H9 (cell line): ENCODE measurements around the gene LRP1B. TPM values are rescaled to one million over a fixed set of nuclear protein-coding genes. Genes with fewer than 3 reads are reported as not detected.

Experiments
- DNase-seq: peaks from one replicate; pipeline ENCODE4 v3.0.0-alpha.2; 2017
- H2AFZ ChIP-seq: one replicate; pipeline ENCODE4 v1.6.1; 2013; ENCODE audit warnings: mild to moderate bottlenecking, low read length, control low read depth, moderate library complexity
- H2AK5ac ChIP-seq: 2 replicates; pipeline ENCODE4 v1.6.1; 2013; ENCODE audit warnings: low read length, control low read depth, mixed read lengths; ENCODE audit not compliant: insufficient read length
- H2BK120ac ChIP-seq: one replicate; pipeline ENCODE4 v1.6.1; 2013; ENCODE audit warnings: low read depth, mild to moderate bottlenecking, low read length, control low read depth, inconsistent platforms; ENCODE audit not compliant: poor library complexity, severe bottlenecking
- H2BK12ac ChIP-seq: 2 replicates; pipeline ENCODE4 v1.6.1; 2013; ENCODE audit warnings: low read length, control low read depth, mixed read lengths, low read depth; ENCODE audit not compliant: insufficient read length
- H2BK15ac ChIP-seq: 2 replicates; pipeline ENCODE4 v1.6.1; 2013; ENCODE audit warnings: low read depth, low read length, control low read depth
- H2BK20ac ChIP-seq: one replicate; pipeline ENCODE4 v1.6.1; 2013; ENCODE audit warnings: low read depth, mild to moderate bottlenecking, low read length, control low read depth, inconsistent platforms; ENCODE audit not compliant: poor library complexity, severe bottlenecking
- H2BK5ac ChIP-seq: 2 replicates; pipeline ENCODE4 v1.6.1; 2013; ENCODE audit warnings: low read length, control low read depth, mixed read lengths; ENCODE audit not compliant: insufficient read length
- H3K14ac ChIP-seq: 2 replicates; pipeline ENCODE4 v1.6.1; 2013; ENCODE audit warnings: low read length, control low read depth; ENCODE audit not compliant: insufficient read depth
- H3K18ac ChIP-seq: 2 replicates; pipeline ENCODE4 v1.6.1; 2013; ENCODE audit warnings: low read depth, mild to moderate bottlenecking, mixed read lengths, low read length, control low read depth; ENCODE audit not compliant: insufficient read length
- H3K23ac ChIP-seq: 2 replicates; pipeline ENCODE4 v1.6.1; 2013; ENCODE audit warnings: low read length, control low read depth, mixed read lengths, low read depth; ENCODE audit not compliant: insufficient read length
- H3K23me2 ChIP-seq: 2 replicates; pipeline ENCODE4 v1.6.1; 2013; ENCODE audit warnings: low read depth, mild to moderate bottlenecking, mixed read lengths, low read length, control low read depth; ENCODE audit not compliant: insufficient read length, poor library complexity, severe bottlenecking
- H3K27ac ChIP-seq: 2 replicates; pipeline ENCODE4 v1.5.1; 2013; ENCODE audit warnings: low read length, control low read depth, mixed read lengths, low read depth; ENCODE audit not compliant: insufficient read length
- H3K27me3 ChIP-seq: 2 replicates; pipeline ENCODE4 v1.6.1; 2013; ENCODE audit warnings: low read length, control low read depth, inconsistent platforms; ENCODE audit not compliant: insufficient read depth
- H3K4ac ChIP-seq: 2 replicates; pipeline ENCODE4 v1.6.1; 2013; ENCODE audit warnings: low read depth, mild to moderate bottlenecking, control low read depth, inconsistent platforms, low read length, moderate library complexity
- H3K4me1 ChIP-seq: 2 replicates; pipeline ENCODE4 v1.6.1; 2013; ENCODE audit warnings: low read length, control low read depth, inconsistent platforms; ENCODE audit not compliant: insufficient read depth
- H3K4me2 ChIP-seq: 2 replicates; pipeline ENCODE4 v1.6.1; 2013; ENCODE audit warnings: low read length, control low read depth, mixed read lengths; ENCODE audit not compliant: insufficient read length, insufficient read depth
- H3K56ac ChIP-seq: 2 replicates; pipeline ENCODE4 v1.6.1; 2013; ENCODE audit warnings: low read depth, mild to moderate bottlenecking, mixed read lengths, low read length, control low read depth; ENCODE audit not compliant: insufficient read length
- H3K79me1 ChIP-seq: 2 replicates; pipeline ENCODE4 v1.6.1; 2013; ENCODE audit warnings: low read depth, mild to moderate bottlenecking, moderate library complexity, low read length, control low read depth, inconsistent platforms; ENCODE audit not compliant: insufficient read depth, poor library complexity, severe bottlenecking
- H3K79me2 ChIP-seq: 2 replicates; pipeline ENCODE4 v1.6.1; 2013; ENCODE audit warnings: low read length, control low read depth, inconsistent platforms; ENCODE audit not compliant: insufficient read depth
- H3K9ac ChIP-seq: 2 replicates; pipeline ENCODE4 v1.6.1; 2013; ENCODE audit warnings: low read length, control low read depth, mixed read lengths; ENCODE audit not compliant: insufficient read length; ENCODE audit errors: extremely low read depth
- H3K9me3 ChIP-seq: one replicate; pipeline ENCODE4 v1.6.1; 2013; ENCODE audit warnings: low read depth, low read length, inconsistent platforms; ENCODE audit not compliant: control insufficient read depth
- H3T11ph ChIP-seq: one replicate; pipeline ENCODE4 v1.6.1; 2013; ENCODE audit warnings: mild to moderate bottlenecking, low read length, control low read depth, inconsistent platforms
- H4K20me1 ChIP-seq: one replicate; pipeline ENCODE4 v1.6.1; 2013; ENCODE audit not compliant: control insufficient read depth, insufficient read length, insufficient read depth
- H4K5ac ChIP-seq: 2 replicates; pipeline ENCODE4 v1.6.1; 2013; ENCODE audit warnings: low read depth, mild to moderate bottlenecking, mixed read lengths, low read length, control low read depth; ENCODE audit not compliant: insufficient read length
- H4K8ac ChIP-seq: replicated peaks from 2 replicates; pipeline ENCODE4 v1.6.1; 2013; ENCODE audit warnings: low read length, control low read depth, mixed read lengths, low read depth; ENCODE audit not compliant: insufficient read length
- H4K91ac ChIP-seq: 2 replicates; pipeline ENCODE4 v1.6.1; 2013; ENCODE audit warnings: low read depth, mild to moderate bottlenecking, moderate library complexity, mixed read lengths, low read length, control low read depth; ENCODE audit not compliant: insufficient read length
- H3K27ac Mint-ChIP-seq, 3 experiments: 2 replicates in 2 of 3; 3 replicates in 1 of 3; pipeline ENCODE4 v1.8.0; 2020 to 2021; ENCODE audit warnings: mixed read lengths in 3 of 3, mild to moderate bottlenecking in 1 of 3, moderate library complexity in 1 of 3
- H3K27me3 Mint-ChIP-seq: 2 replicates; pipeline ENCODE4 v1.8.0; 2021; ENCODE audit warnings: low read depth, mild to moderate bottlenecking, moderate library complexity, mixed read lengths
- H3K36me3 Mint-ChIP-seq, 3 experiments: 2 replicates in 2 of 3; 3 replicates in 1 of 3; pipeline ENCODE4 v1.8.0; 2020 to 2021; ENCODE audit warnings: low read depth in 3 of 3, mixed read lengths in 3 of 3; ENCODE audit not compliant: insufficient read depth in 1 of 3
- H3K4me1 Mint-ChIP-seq, 2 experiments: 2 replicates each; pipeline ENCODE4 v1.8.0; 2020; ENCODE audit warnings: mixed read lengths in 2 of 2
- H3K4me3 Mint-ChIP-seq, 2 experiments: 2 replicates in 1 of 2; 3 replicates in 1 of 2; pipeline ENCODE4 v1.8.0; 2020 to 2021; ENCODE audit warnings: mild to moderate bottlenecking in 2 of 2, mixed read lengths in 2 of 2, moderate library complexity in 1 of 2
- H3K9me3 Mint-ChIP-seq, 2 experiments: 2 replicates in 1 of 2; 3 replicates in 1 of 2; pipeline ENCODE4 v1.8.0; 2020; ENCODE audit warnings: mild to moderate bottlenecking in 2 of 2, mixed read lengths in 2 of 2, moderate library complexity in 1 of 2
- WGBS: extraction: QIAGEN DNeasy Blood & Tissue Kit; methylation state at CpG from one replicate; pipeline ENCODE4 v1.1.7; 2013; ENCODE audit warnings: missing lambda C conversion rate, low lambda C conversion rate, mixed read lengths; ENCODE audit not compliant: insufficient read length; ENCODE audit errors: extremely low coverage; 5-methylcytosine and 5-hydroxymethylcytosine counted together
- total RNA-seq: library from RNA; stranded (reverse); gene quantifications from 2 replicates; pipeline ENCODE4 v1.2.1, GENCODE V29; 2021
- TF ChIP-seq, protein P1 (sequence below): fragments of 200-600 bp; sonication (generic); conservative IDR thresholded peaks from 3 replicates; pipeline ENCODE4 v1.8.0; 2021; ENCODE audit warnings: antibody characterized with exemption, mild to moderate bottlenecking

LRP1B gene
- total RNA-seq, 1 experiment from 2014 or later, result not detected

DNA sequence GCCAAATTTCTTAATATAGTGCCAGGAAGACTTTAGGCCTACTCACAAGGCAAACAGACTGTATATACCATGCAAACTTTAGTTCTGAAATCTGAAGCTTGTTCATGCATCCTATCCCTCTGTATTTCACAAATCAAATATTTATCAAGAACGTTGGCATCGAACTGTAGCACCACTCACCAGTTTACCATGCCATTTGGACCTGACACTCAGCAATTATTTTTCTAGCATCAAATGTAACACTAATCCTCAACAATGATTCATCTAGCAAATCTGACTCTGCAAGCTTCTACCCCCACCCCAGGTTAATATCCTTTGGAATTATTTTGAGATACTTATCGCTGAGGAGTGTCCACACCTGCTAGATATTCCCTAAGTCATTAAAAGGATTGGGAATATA lies 1506.6 kb downstream of the LRP1B start:
- Histone ChIP-seq H4K5ac (no peak overlapping the region), H2AK5ac (no peak overlapping the region), H4K8ac (no peak overlapping the region), H3K56ac (no peak overlapping the region), H3K23me2 (no peaks in the 10 kb centered on the region), H3K4me2 (no peak overlapping the region), H2BK20ac (no peak overlapping the region), H4K20me1 (no peaks in the 10 kb centered on the region), H3K23ac (no peak overlapping the region), H3K79me1 (no peaks in the 10 kb centered on the region), H3K14ac (no peak overlapping the region), H3K79me2 (no peaks in the 10 kb centered on the region), H2BK5ac (no peak overlapping the region), H2BK120ac (no peak overlapping the region), H2BK15ac (no peak overlapping the region), H3K27me3 (no peaks in the 10 kb centered on the region), H3K9ac (no peak overlapping the region), H3T11ph (no peak overlapping the region), H3K4ac (no peak overlapping the region), H2AFZ (no peak overlapping the region), H3K27ac (no peak overlapping the region), H3K4me1 (no peaks in the 10 kb centered on the region), H3K9me3 (no peaks in the 10 kb centered on the region), H2BK12ac (no peak overlapping the region), H4K91ac (no peak overlapping the region), H3K18ac (no peak overlapping the region)
- no peaks in the 10 kb centered on the region for H3K36me3 Mint-ChIP-seq
- whole genome bisulfite sequencing, result no CpG with 5 or more reads among the region's 3 CpGs
- H3K4me1 Mint-ChIP-seq, result no peaks in the 10 kb centered on the region
- H3K27ac Mint-ChIP-seq, result no peak overlapping the region
- no peak overlapping the region for H3K4me3 Mint-ChIP-seq
- TF ChIP-seq, protein P1, sequence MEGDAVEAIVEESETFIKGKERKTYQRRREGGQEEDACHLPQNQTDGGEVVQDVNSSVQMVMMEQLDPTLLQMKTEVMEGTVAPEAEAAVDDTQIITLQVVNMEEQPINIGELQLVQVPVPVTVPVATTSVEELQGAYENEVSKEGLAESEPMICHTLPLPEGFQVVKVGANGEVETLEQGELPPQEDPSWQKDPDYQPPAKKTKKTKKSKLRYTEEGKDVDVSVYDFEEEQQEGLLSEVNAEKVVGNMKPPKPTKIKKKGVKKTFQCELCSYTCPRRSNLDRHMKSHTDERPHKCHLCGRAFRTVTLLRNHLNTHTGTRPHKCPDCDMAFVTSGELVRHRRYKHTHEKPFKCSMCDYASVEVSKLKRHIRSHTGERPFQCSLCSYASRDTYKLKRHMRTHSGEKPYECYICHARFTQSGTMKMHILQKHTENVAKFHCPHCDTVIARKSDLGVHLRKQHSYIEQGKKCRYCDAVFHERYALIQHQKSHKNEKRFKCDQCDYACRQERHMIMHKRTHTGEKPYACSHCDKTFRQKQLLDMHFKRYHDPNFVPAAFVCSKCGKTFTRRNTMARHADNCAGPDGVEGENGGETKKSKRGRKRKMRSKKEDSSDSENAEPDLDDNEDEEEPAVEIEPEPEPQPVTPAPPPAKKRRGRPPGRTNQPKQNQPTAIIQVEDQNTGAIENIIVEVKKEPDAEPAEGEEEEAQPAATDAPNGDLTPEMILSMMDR, result no peak
- no peak for DNase-seq
- no peaks in the 10 kb centered on the region for H3K27me3 Mint-ChIP-seq
- H3K9me3 Mint-ChIP-seq, result no peaks in the 10 kb centered on the region; a peak in 1 of 5 replicates
